BE2C (cell line): ENCODE data around the gene ZBTB1.

Experiments
- DNase-seq: peaks from one replicate; pipeline ENCODE4 v3.0.0-alpha.2; 2020
- H3K27me3 ChIP-seq: fragments of 250-450 bp; sonication (Bioruptor Pico); 2 replicates; pipeline ENCODE4 v1.5.1; 2020; ENCODE audit warnings: mild to moderate bottlenecking
- H3K36me3 ChIP-seq: fragments of 250-450 bp; sonication (Bioruptor Pico); 2 replicates; pipeline ENCODE4 v1.5.1; 2020; ENCODE audit warnings: mild to moderate bottlenecking
- H3K4me1 ChIP-seq: fragments of 250-450 bp; sonication (Bioruptor Pico); 2 replicates; pipeline ENCODE4 v1.5.1; 2020
- H3K4me3 ChIP-seq: 2 replicates; pipeline ENCODE4 v1.5.1; 2011; ENCODE audit warnings: low read depth, low read length
- H3K9me3 ChIP-seq: fragments of 250-450 bp; sonication (Bioruptor Pico); 2 replicates; pipeline ENCODE4 v1.5.1; 2020
- TF ChIP-seq, protein P1 (sequence below): IDR thresholded peaks from 2 replicates; pipeline ENCODE4 v1.5.1; 2012; ENCODE audit warnings: mild to moderate bottlenecking, low read depth, low read length

The ZBTB1 gene

DNA sequence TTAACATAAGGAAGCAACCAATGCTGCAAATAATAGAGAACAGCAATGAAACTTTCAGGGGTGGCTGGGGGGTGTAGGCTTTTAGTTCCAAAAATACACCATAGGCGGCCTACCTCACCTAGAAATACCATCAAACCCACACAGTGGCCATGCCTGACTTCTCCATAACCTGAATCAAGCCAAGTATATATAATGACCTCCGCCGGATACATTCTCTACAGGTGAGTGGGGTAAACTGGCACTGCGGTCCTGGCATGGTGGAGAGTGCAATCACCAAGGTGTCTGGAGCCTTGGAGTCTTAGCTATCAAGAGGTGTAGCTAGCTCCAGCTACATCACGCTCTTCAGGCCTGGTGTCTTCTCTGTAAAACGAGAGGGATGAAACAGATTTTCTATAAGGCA is 2.1 kb upstream of the ZBTB1 start:
- TF ChIP-seq, protein P1, sequence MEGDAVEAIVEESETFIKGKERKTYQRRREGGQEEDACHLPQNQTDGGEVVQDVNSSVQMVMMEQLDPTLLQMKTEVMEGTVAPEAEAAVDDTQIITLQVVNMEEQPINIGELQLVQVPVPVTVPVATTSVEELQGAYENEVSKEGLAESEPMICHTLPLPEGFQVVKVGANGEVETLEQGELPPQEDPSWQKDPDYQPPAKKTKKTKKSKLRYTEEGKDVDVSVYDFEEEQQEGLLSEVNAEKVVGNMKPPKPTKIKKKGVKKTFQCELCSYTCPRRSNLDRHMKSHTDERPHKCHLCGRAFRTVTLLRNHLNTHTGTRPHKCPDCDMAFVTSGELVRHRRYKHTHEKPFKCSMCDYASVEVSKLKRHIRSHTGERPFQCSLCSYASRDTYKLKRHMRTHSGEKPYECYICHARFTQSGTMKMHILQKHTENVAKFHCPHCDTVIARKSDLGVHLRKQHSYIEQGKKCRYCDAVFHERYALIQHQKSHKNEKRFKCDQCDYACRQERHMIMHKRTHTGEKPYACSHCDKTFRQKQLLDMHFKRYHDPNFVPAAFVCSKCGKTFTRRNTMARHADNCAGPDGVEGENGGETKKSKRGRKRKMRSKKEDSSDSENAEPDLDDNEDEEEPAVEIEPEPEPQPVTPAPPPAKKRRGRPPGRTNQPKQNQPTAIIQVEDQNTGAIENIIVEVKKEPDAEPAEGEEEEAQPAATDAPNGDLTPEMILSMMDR = no peak
- peaks cover 6% of the 10 kb centered on the region for H3K36me3 ChIP-seq
- peaks cover 7% of the 10 kb centered on the region; the same call in 1 of the 2 replicates for H3K4me1 ChIP-seq
- H3K4me3 ChIP-seq = peak overlapping the region; percentile 90
- no peak for DNase-seq
- no peaks in the 10 kb centered on the region for H3K9me3 ChIP-seq
- H3K27me3 ChIP-seq = no peaks in the 10 kb centered on the region

DNA sequence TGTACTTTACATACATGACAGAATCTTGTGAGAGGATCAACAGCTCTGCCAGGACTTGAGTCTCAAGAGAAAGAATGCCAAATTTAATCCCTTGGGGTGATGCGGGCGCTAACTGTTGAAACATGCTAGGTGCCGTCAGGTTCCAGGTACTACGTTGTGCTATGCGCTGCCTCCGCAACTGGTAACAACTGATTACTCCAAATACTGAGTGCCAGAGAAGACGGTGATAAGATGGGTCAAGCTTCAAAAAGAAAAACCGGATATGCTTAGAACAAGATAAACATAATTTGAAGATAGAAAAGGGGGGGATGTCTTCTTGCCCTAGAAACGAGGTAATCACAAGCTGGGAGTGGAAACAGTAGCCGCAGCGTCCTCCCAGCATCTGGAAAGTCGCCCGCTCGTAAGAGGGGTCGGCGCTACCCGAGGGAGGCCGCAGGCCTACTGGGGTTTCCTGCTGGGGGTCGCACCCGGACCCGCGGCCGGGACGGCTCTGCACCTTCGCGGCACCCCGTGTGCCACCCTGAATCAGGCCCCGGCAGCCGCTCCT is 1.6 kb upstream of the ZBTB1 start:
- Histone ChIP-seq H3K36me3 (peaks cover 6% of the 10 kb centered on the region), H3K4me1 (peaks cover 9% of the 10 kb centered on the region; the same call in 1 of the 2 replicates), H3K4me3 (peak overlapping the region; percentile 90), H3K27me3 (no peaks in the 10 kb centered on the region), H3K9me3 (no peaks in the 10 kb centered on the region)
- DNase-seq = no peak
- TF ChIP-seq, protein P1 = no peak

DNA sequence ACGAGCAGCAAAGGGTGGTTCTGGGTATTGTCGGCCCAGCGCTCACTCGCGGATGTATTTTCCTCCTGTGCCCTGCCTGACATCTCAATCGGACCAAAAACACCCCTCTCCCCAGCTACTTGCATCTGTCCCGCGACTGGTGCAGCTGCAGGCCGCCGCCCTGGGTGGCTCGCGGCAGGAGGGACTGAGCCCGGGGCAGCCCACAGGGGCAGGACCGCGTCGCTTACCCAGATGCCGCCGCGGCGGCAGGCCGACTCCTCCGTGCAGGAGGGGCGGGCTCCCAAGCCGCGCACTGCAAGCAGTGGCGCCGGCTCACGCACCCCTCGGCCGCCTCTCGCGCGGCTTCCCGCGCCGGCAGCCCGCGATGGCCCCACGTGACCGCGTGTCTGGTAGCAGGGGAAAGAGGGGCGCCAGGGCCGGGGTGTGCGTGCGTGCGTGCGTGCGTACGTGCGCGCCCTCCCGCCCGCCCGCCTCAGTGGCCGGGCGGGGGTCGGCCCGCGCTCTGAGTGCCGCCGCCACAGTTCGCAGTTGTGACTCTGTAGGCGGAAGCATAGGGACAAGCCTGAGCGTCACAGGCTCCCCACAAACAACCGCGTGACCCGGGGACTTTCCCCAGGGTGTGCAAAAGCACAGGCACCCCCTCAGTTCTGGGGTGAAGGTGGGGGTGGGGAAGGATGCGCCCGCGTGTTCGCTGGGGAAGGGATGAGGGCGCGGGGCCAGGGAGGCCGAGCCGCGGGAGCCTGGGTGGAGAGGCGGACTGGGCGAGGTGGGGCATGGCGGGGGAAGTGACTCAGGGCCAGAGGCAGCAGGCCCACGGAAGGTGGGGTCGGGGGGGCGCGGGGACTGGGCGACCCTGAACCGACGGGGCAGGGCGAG is 898 bp upstream of the ZBTB1 start, which contains the start of gene ZBTB25:
ZBTB25 (minus strand) TSS at position 405 of the 876 bp plus-strand sequence. CDS start 13,305 bp downstream, outside the sequence.
- Histone ChIP-seq H3K4me3 (peak within 1 kb of the TSS; percentile 90), H3K9me3 (no peaks in the 10 kb centered on the region), H3K36me3 (peaks cover 5% of the 10 kb centered on the region), H3K27me3 (no peaks in the 10 kb centered on the region), H3K4me1 (peaks cover 11% of the 10 kb centered on the region; the same call in 1 of the 2 replicates)
- TF ChIP-seq, protein P1 = no peak
- peak; percentile 97 for DNase-seq

DNA sequence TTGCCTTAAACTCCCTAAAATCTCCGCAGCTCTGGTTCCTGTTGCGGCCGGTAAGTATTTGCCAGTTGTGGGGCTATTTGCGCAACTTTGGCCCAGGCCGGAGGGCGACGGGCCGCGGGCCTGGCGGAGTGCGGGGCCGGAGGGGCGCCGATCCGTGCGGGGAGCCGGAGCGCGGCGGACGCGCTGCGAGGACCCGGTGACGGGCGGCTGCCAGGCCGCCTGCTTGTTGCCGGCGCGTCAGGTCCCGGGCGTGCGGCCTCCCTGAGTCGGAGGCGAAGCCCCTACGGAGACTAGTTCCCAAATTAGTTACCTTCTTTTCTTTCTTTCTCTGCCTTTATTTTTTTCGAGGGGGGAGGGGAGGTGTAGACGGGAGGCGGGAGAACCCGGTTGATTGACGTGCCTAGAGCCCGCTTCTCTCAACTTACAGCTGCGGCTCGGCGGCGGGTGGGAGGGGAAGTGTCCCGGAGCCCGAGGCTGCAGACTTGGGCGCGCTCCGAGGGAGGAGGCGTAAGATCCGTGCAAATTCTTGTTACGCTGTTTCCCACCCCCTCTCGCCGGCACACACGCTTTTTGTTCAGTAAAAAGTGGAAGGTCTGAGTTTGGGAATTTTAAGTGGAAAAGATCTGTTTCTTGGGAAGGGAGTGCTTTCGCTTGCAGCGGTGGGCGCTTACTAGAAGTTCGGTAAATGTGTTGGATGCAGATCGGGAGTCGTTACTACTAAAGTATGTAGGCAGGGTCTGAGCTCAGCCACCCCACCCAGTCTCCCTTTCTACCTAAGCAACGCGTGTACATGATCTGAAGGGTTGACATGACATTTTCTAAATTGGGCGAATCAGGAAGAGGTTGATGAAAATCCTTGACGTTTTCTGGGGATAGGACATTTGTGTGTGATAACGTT is 576 bp downstream of the ZBTB1 start:
- Histone ChIP-seq H3K4me3 (peak overlapping the region; percentile 90), H3K27me3 (no peaks in the 10 kb centered on the region), H3K36me3 (no peaks in the 10 kb centered on the region), H3K4me1 (peaks cover 10% of the 10 kb centered on the region; the same call in 1 of the 2 replicates), H3K9me3 (no peaks in the 10 kb centered on the region)
- DNase-seq = peak; percentile 89
- TF ChIP-seq, protein P1 = no peak

DNA sequence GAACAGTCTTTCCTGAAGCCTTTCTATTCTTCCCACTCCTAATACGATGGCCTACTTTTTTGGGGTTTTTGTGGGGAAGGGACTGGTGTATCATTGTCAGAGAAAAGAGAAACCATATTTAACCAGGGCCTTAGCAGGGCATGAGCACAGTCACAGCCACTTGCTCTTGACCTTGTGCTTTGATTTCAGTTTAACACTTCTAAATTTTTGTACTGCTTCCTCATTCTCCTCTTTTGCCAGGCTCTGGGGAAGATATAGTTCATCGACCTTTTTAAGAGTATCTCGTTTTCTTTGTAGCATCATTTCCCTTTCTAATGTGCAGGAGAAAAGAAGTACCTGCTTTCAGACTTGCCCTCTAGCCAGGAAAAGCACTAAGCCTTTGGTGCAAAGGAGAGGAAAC is 2.2 kb downstream of the ZBTB1 start:
- Histone ChIP-seq H3K9me3 (no peaks in the 10 kb centered on the region), H3K27me3 (no peaks in the 10 kb centered on the region), H3K36me3 (peaks cover 2% of the 10 kb centered on the region; the same call in 1 of the 2 replicates), H3K4me1 (peaks cover 22% of the 10 kb centered on the region; the same call in 1 of the 2 replicates), H3K4me3 (peak overlapping the region; percentile 31)
- TF ChIP-seq, protein P1 = no peak
- DNase-seq = no peak
